DOHH2 (cell line): Measurements from ENCODE around the gene GPC5.

Source experiments
- H3F3A ChIP-seq: fragments of 200-600 bp; sonication (generic), shearing (Covaris generic); 2 replicates; pipeline ENCODE4 v1.6.0; 2016; ENCODE audit warnings: antibody characterized with exemption, mild to moderate bottlenecking; ENCODE audit not compliant: control insufficient read depth, insufficient read depth
- H3K27ac ChIP-seq: fragments of 200-600 bp; sonication (generic); 2 replicates; pipeline ENCODE4 v1.5.1; 2014; ENCODE audit warnings: low read depth, mild to moderate bottlenecking, low read length, moderate library complexity
- H3K27me3 ChIP-seq: fragments of 200-600 bp; sonication (generic); 2 replicates; pipeline ENCODE4 v1.6.1; 2014; ENCODE audit warnings: mild to moderate bottlenecking, low read length, mixed read lengths; ENCODE audit not compliant: control insufficient read depth
- H3K36me3 ChIP-seq: fragments of 200-600 bp; sonication (generic); 2 replicates; pipeline ENCODE4 v1.6.1; 2014; ENCODE audit warnings: mild to moderate bottlenecking, low read length, moderate library complexity, mixed read lengths; ENCODE audit not compliant: control insufficient read depth
- H3K4me1 ChIP-seq: fragments of 200-600 bp; sonication (generic); 2 replicates; pipeline ENCODE4 v1.6.1; 2014; ENCODE audit warnings: mild to moderate bottlenecking, low read length, mixed read lengths; ENCODE audit not compliant: control insufficient read depth
- H3K4me2 ChIP-seq: fragments of 200-600 bp; sonication (generic); 2 replicates; pipeline ENCODE4 v1.6.0; 2014; ENCODE audit warnings: mild to moderate bottlenecking, low read length, moderate library complexity
- H3K4me3 ChIP-seq: fragments of 200-600 bp; sonication (generic); 2 replicates; pipeline ENCODE4 v1.5.1; 2014; ENCODE audit warnings: mild to moderate bottlenecking, low read length, mixed read lengths
- H3K79me2 ChIP-seq: fragments of 200-600 bp; sonication (generic); 2 replicates; pipeline ENCODE4 v1.6.1; 2014; ENCODE audit warnings: mild to moderate bottlenecking, low read length, mixed read lengths; ENCODE audit not compliant: control insufficient read depth
- H3K9me2 ChIP-seq: fragments of 200-600 bp; sonication (generic); replicated peaks from 2 replicates; pipeline ENCODE4 v1.6.1; 2014; ENCODE audit warnings: mild to moderate bottlenecking, low read length, mixed read lengths; ENCODE audit not compliant: control insufficient read depth
- H3K9me3 ChIP-seq: fragments of 200-600 bp; sonication (generic); 2 replicates; pipeline ENCODE4 v1.6.1; 2014; ENCODE audit warnings: antibody characterized with exemption, low read length, mixed read lengths; ENCODE audit not compliant: control insufficient read depth, insufficient read depth
- H4K20me1 ChIP-seq: fragments of 200-600 bp; sonication (generic); 2 replicates; pipeline ENCODE4 v1.6.0; 2014; ENCODE audit warnings: low read depth, mild to moderate bottlenecking, antibody characterized with exemption, low read length, moderate library complexity; ENCODE audit not compliant: control insufficient read depth, insufficient read depth
- CTCF ChIP-seq: fragments of 200-600 bp; sonication (generic); IDR thresholded peaks from one replicate; pipeline ENCODE4 v1.5.1; 2014; ENCODE audit warnings: antibody characterized with exemption, mild to moderate bottlenecking, low read depth, low read length; ENCODE audit not compliant: poor library complexity, severe bottlenecking
- EZH2phosphoT487 ChIP-seq: fragments of 200-600 bp; sonication (generic); IDR thresholded peaks from 2 replicates; pipeline ENCODE4 v1.6.1; 2017; ENCODE audit warnings: borderline replicate concordance, mild to moderate bottlenecking, antibody characterized with exemption, low read length, moderate library complexity, mixed read lengths

The GPC5 gene

DNA sequence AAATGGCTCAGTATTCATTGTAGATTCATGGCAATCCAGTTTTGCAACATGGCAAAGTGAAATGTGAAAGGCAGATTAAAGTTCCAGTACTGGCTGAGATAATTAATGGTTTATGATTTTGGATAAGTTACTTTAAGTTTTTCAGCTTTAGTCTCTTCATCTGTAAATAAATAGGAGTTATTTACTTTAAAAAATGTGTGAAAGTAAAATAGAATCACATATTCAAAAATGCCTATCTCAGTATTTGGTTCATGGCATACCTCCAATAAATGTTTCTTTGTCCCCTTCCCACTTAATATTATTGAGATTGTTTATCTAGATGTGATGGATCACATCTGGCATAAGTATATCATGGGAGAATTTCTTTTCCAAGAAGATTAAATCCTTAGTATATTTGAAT, 426.0 kb downstream of the GPC5 start:
- no peak overlapping the region for H3K4me2 ChIP-seq
- no peaks in the 10 kb centered on the region for H3F3A ChIP-seq

GRCh38 chr13:91825516-91825915, 427.1 kb downstream of the GPC5 start:
- Histone ChIP-seq H3K27ac (no peak overlapping the region), H3K36me3 (no peaks in the 10 kb centered on the region), H3K79me2 (no peaks in the 10 kb centered on the region), H3K27me3 (no peaks in the 10 kb centered on the region), H3K9me2 (no peaks in the 10 kb centered on the region; the same call in 1 of the 2 replicates), H3F3A (no peaks in the 10 kb centered on the region), H3K4me2 (no peak overlapping the region), H4K20me1 (no peaks in the 10 kb centered on the region), H3K4me3 (no peak overlapping the region), H3K9me3 (no peaks in the 10 kb centered on the region), H3K4me1 (no peaks in the 10 kb centered on the region)
- TF ChIP-seq CTCF: no peak
- TF ChIP-seq EZH2phosphoT487: no peak

More for the DNA sequence above, 426.0 kb downstream of the GPC5 start:
- H3K27me3 ChIP-seq: no peaks in the 10 kb centered on the region
- no peak overlapping the region for H3K27ac ChIP-seq
- H3K9me2 ChIP-seq: no peaks in the 10 kb centered on the region; the same call in 1 of the 2 replicates
- H3K9me3 ChIP-seq: no peaks in the 10 kb centered on the region
- H4K20me1 ChIP-seq: no peaks in the 10 kb centered on the region
- TF ChIP-seq EZH2phosphoT487: no peak
- TF ChIP-seq CTCF: no peak
- no peaks in the 10 kb centered on the region for H3K79me2 ChIP-seq
- no peaks in the 10 kb centered on the region for H3K4me1 ChIP-seq
- H3K4me3 ChIP-seq: no peak overlapping the region
- H3K36me3 ChIP-seq: no peaks in the 10 kb centered on the region

- H4K20me1 ChIP-seq: no peaks in the 10 kb centered on the region
- H3K27ac ChIP-seq: no peak overlapping the region
- H3K9me3 ChIP-seq: no peaks in the 10 kb centered on the region
- no peaks in the 10 kb centered on the region for H3K27me3 ChIP-seq
- no peaks in the 10 kb centered on the region for H3K36me3 ChIP-seq
- H3K9me2 ChIP-seq: no peaks in the 10 kb centered on the region
- H3F3A ChIP-seq: no peaks in the 10 kb centered on the region
- no peaks in the 10 kb centered on the region for H3K4me1 ChIP-seq
- no peak overlapping the region for H3K4me3 ChIP-seq
- H3K79me2 ChIP-seq: no peaks in the 10 kb centered on the region
- no peak overlapping the region for H3K4me2 ChIP-seq
- TF ChIP-seq CTCF: no peak
- TF ChIP-seq EZH2phosphoT487: no peak
Measured at GRCh38 chr13:91836553-91836952, 438.1 kb downstream of the GPC5 start.
